Measurements from ENCODE around the gene SLC22A13. TPM values are rescaled to one million over a fixed set of nuclear protein-coding genes. Genes with fewer than 3 reads are reported as not detected.

Gene SLC22A13
- under 1 TPM; 0.16 to 0.85 (median 0.40) TPM for total RNA-seq
- total RNA-seq (2013), result 0.23 TPM

- H3K27me3 ChIP-seq (ENCODE audit: control insufficient read depth, insufficient read depth, low read length), result no peaks in the 10 kb centered on the region
- H3K4me3 ChIP-seq (ENCODE audit: low read length), result no peak within 1 kb of the TSS
- no peak for TF ChIP-seq CTCF (IDR thresholded peaks at IDR 0.05)
- no peaks in the 10 kb centered on the region for H3K9me3 Mint-ChIP-seq
- H3K9me3 ChIP-seq (ENCODE audit: control insufficient read depth, insufficient read depth, low read length), result no peaks in the 10 kb centered on the region
- ATAC-seq (no peak), DNase-seq (no peak)
- H3K4me1 Mint-ChIP-seq, result peaks cover 9 to 18% of the 10 kb centered on the region in 2 donors
- peaks cover 12% of the 10 kb centered on the region for H3K4me1 ChIP-seq (ENCODE audit: control insufficient read depth, insufficient read depth, low read length)
- H3K4me3 Mint-ChIP-seq, result no peak within 1 kb of the TSS
- no peaks in the 10 kb centered on the region for H3K36me3 Mint-ChIP-seq
- peaks cover 0 to 7% of the 10 kb centered on the region in 2 donors for H3K27me3 Mint-ChIP-seq (ENCODE audit: low read depth in 2 of 2)
- intact Hi-C loops (cut with micrococcal nuclease), result no loop called here
- H3K27ac Mint-ChIP-seq, result no peak within 1 kb of the TSS
- no peak within 1 kb of the TSS for H3K27ac ChIP-seq (ENCODE audit: low read length)
- WGBS (ENCODE audit: insufficient coverage), result 95% methylated on average over 8 of the region's 9 CpGs
- H3K36me3 ChIP-seq (ENCODE audit: control insufficient read depth, insufficient read depth, low read length), result no peaks in the 10 kb centered on the region
Measured at GRCh38 chr3:38265604-38266307, at the start of gene SLC22A13. Gene SLC22A13, plus strand, starts transcription at chr3:38265812. Its CDS starts 49 bp downstream, at chr3:38265861.

- 96% methylated on average over 3 of the region's 3 CpGs for WGBS (ENCODE audit: insufficient coverage)
- Histone ChIP-seq H3K4me1 (ENCODE audit: control insufficient read depth, insufficient read depth, low read length) (no peaks in the 10 kb centered on the region), H3K9me3 (ENCODE audit: control insufficient read depth, insufficient read depth, low read length) (no peaks in the 10 kb centered on the region), H3K4me3 (ENCODE audit: low read length) (no peak overlapping the region), H3K27ac (ENCODE audit: low read length) (no peak overlapping the region), H3K27me3 (ENCODE audit: control insufficient read depth, insufficient read depth, low read length) (no peaks in the 10 kb centered on the region), H3K36me3 (ENCODE audit: control insufficient read depth, insufficient read depth, low read length) (peaks cover 26% of the 10 kb centered on the region)
- H3K27ac Mint-ChIP-seq, result no peak overlapping the region
- peaks cover 6 to 11% of the 10 kb centered on the region in 2 donors for H3K4me1 Mint-ChIP-seq
- H3K4me3 Mint-ChIP-seq, result no peak overlapping the region
- H3K27me3 Mint-ChIP-seq (ENCODE audit: low read depth in 2 of 2), result no peaks in the 10 kb centered on the region
- no peak for DNase-seq
- no peak for ATAC-seq
- TF ChIP-seq CTCF (IDR thresholded peaks at IDR 0.05), result no peak
- H3K9me3 Mint-ChIP-seq, result no peaks in the 10 kb centered on the region
- H3K36me3 Mint-ChIP-seq, result peaks cover 14% of the 10 kb centered on the region
- intact Hi-C loops (cut with micrococcal nuclease), result no loop called here
Measured at GRCh38 chr3:38219609-38220197, 45.9 kb upstream of the SLC22A13 start.

- Histone ChIP-seq H3K4me3 (ENCODE audit: low read length) (no peak overlapping the region), H3K27me3 (ENCODE audit: control insufficient read depth, insufficient read depth, low read length) (no peaks in the 10 kb centered on the region), H3K4me1 (ENCODE audit: control insufficient read depth, insufficient read depth, low read length) (no peaks in the 10 kb centered on the region), H3K9me3 (ENCODE audit: control insufficient read depth, insufficient read depth, low read length) (no peaks in the 10 kb centered on the region), H3K27ac (ENCODE audit: low read length) (no peak overlapping the region), H3K36me3 (ENCODE audit: control insufficient read depth, insufficient read depth, low read length) (peaks cover 39% of the 10 kb centered on the region)
- Mint-ChIP-seq H3K4me1 (peaks cover 0 to 5% of the 10 kb centered on the region in 2 donors), H3K4me3 (no peak overlapping the region), H3K36me3 (peaks cover 14% of the 10 kb centered on the region), H3K27ac (no peak overlapping the region), H3K27me3 (ENCODE audit: low read depth in 2 of 2) (no peaks in the 10 kb centered on the region), H3K9me3 (no peaks in the 10 kb centered on the region)
- ATAC-seq, result no peak
- TF ChIP-seq CTCF (IDR thresholded peaks at IDR 0.05), result no peak
- DNase-seq, result no peak
- WGBS (ENCODE audit: insufficient coverage), result 100% methylated on average over 1 of the region's 1 CpG
- intact Hi-C loops (cut with micrococcal nuclease), result no loop called here
Measured at GRCh38 chr3:38221005-38221404, 44.6 kb upstream of the SLC22A13 start.
